Activated naive CD8-positive, alpha-beta T cell treated with anti-CD3 and anti-CD28 coated beads for 36 hours (primary cell): ENCODE measurements around the gene HOXB9. TPM values are rescaled to one million over a fixed set of nuclear protein-coding genes. Genes with fewer than 3 reads are reported as not detected.

Source experiments
- DNase-seq: peaks from one replicate; pipeline ENCODE4 v3.0.0; 2021
- H3K27ac Mint-ChIP-seq: one replicate; pipeline ENCODE4 v1.8.0; 2022; ENCODE audit warnings: mild to moderate bottlenecking, moderate library complexity, mixed read lengths
- H3K27me3 Mint-ChIP-seq: one replicate; pipeline ENCODE4 v1.8.0; 2022; ENCODE audit warnings: mild to moderate bottlenecking, mixed read lengths
- H3K36me3 Mint-ChIP-seq: one replicate; pipeline ENCODE4 v1.8.0; 2021; ENCODE audit warnings: mild to moderate bottlenecking, mixed read lengths
- H3K4me1 Mint-ChIP-seq: one replicate; pipeline ENCODE4 v1.8.0; 2021; ENCODE audit warnings: mixed read lengths
- H3K4me3 Mint-ChIP-seq: one replicate; pipeline ENCODE4 v1.8.0; 2022; ENCODE audit warnings: mild to moderate bottlenecking, moderate library complexity, mixed read lengths
- H3K9me3 Mint-ChIP-seq: one replicate; pipeline ENCODE4 v1.8.0; 2022; ENCODE audit warnings: mixed read lengths
- total RNA-seq, 2 experiments: library from RNA; stranded (reverse); gene quantifications; one replicate each; pipeline ENCODE4 v1.2.3, GENCODE V29; 2021

HOXB9 gene
- total RNA-seq, 2 experiments from 2014 or later, result 3.4 to 4.0 TPM

DNA sequence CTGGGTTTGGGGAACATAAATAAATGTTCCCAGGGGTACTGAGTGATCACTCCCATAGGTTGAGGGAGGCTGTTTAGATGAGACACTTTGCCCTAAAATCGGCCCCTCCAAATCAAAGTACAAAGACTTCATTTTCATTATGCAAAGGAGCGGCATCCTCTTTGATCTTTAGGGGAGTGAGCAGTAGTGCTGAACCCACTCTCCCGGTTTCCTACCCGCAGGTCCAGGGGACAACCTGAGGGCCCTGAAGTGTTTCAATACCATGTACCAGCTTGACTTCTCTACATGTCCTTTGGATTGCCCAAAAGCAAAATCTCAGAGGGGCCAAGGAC, 25.0 kb downstream of the HOXB9 start:
- no peak for DNase-seq
- Mint-ChIP-seq H3K4me3 (no peak overlapping the region), H3K27ac (no peak overlapping the region), H3K36me3 (no peaks in the 10 kb centered on the region), H3K27me3 (peaks cover 99% of the 10 kb centered on the region), H3K9me3 (no peaks in the 10 kb centered on the region), H3K4me1 (peaks cover 37% of the 10 kb centered on the region)

DNA sequence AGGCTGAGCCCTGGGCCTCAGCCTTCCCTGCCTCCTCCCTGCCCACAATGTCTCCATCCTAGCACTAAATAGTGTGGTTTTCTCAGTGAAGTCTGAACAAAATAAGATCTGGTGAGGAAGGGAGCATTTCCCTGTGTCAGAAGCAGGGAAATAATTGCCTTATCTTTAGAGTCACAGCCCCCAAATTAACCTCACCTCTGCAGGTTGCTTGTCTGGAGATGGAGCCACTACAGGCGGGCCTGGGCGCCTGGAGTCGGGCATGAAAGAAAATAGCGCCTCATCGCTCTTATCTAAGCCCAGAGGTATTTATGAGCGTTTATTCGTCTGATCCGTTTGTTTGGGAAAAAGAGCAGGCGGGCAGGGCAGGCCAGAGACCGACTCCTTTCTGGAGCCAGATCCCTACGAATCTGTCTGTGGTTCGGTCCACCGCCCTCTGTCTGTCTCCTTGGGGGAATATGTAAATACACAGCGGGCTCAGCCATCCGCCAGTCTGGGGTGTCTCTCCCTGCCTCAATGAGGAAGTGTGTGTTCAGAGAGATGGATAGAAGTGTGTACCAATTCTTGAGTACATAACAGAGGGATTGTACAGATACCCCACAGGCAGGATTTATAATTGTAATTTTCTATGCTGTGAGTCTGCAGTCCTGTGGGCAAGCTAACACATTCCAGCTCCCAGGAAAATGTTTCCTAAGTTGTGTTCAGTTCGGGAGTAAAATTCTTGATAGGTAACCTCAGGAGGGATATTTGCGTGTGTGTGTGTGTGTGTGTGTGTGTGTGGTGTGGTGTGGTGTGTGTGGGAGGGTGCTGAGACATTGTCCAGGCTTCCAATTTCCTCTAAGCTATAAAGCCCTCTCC, 25.7 kb downstream of the HOXB9 start:
- Mint-ChIP-seq H3K4me3 (no peak overlapping the region), H3K27ac (no peak overlapping the region), H3K9me3 (no peaks in the 10 kb centered on the region), H3K36me3 (no peaks in the 10 kb centered on the region), H3K4me1 (peaks cover 39% of the 10 kb centered on the region), H3K27me3 (peaks cover 99% of the 10 kb centered on the region)
- DNase-seq, result no peak

DNA sequence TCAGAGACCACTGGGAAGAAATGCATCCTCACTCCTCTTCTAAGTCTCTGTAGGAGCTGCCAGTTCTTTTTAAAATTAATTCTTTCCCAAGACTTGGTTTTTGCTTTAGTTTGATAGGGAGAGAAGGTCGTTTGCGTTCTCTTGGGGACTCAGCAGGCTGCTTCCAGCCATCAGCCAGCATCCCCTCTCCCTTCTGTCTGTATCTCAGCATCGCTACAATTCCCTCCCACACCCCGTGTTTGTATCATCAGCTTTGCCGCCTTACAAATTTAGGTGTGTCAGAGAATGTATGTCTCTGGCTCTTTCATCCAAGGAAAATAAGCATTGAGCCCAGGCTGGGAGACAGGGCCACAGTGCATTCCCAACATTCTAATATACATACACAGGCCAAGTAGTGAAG, 26.8 kb downstream of the HOXB9 start:
- Mint-ChIP-seq H3K36me3 (no peaks in the 10 kb centered on the region), H3K27me3 (peaks cover 98% of the 10 kb centered on the region), H3K27ac (no peak overlapping the region), H3K4me3 (no peak overlapping the region), H3K4me1 (peaks cover 33% of the 10 kb centered on the region), H3K9me3 (no peaks in the 10 kb centered on the region)
- DNase-seq, result no peak

DNA sequence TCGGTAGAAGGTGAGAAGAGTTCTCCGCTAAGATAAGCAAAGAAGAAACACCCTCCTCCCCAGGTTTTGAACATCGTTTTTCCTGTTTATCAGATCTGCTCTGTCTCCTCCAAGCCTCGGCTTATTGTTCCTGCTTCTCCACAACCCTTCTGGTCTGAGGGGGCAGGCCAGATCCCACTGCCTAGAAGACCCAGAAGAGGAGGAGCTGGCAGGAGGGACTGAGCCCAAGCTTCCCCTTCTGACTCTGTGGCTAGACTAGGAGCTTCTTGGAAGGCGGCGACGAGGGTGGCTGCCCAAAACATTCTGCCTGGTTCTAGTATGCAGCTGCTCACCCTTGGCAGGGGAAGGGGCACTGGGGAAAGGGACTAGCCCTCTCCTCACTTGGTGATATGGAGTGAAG, 27.4 kb downstream of the HOXB9 start:
- Mint-ChIP-seq H3K9me3 (no peaks in the 10 kb centered on the region), H3K27ac (no peak overlapping the region), H3K4me3 (no peak overlapping the region), H3K4me1 (peaks cover 32% of the 10 kb centered on the region), H3K36me3 (no peaks in the 10 kb centered on the region), H3K27me3 (peaks cover 98% of the 10 kb centered on the region)
- no peak for DNase-seq

DNA sequence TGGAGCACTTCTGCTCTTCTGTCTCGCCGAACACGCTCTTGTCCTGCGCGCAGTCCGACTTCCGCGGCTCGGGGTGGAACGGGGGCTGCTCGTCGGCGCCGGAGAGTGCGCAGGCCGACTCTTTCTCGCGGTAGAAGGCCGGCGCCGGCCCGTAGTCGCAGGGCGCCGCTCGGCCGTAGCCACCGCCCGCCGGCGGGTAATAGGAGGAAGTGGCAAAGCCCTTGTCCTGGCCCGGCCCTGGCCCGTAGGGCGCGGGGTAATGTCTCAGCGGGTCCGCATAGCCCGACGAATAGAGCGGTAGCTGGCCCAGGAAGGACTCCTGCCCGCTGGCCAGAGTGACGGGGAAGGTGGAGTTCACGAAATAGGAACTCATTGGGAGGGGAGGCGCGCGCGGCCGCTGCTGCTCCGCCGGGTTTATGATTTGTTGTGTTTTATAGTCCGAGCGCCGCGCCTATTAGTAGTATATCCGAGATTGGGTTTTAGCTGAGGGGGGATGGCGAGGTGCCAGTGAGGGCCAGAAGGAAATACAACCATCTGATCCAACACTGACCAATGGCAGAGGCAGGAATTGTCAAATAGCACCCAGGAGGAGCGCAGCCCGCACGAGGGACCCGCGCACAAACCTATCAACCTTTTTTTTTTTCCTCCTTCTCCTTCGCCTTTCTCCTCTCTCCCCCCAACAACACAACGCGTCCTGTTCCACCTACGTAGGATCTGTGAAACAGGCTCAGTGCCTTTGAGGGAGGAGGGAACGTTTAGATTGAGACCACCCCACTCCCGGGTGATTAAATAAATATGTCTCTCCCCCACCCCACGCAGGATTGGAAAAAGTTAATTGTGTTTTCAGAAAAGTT, 28.2 kb downstream of the HOXB9 start:
- DNase-seq, result no peak
- Mint-ChIP-seq H3K36me3 (no peaks in the 10 kb centered on the region), H3K9me3 (no peaks in the 10 kb centered on the region), H3K27me3 (peaks cover 98% of the 10 kb centered on the region), H3K4me1 (peaks cover 31% of the 10 kb centered on the region), H3K4me3 (peak overlapping the region; percentile 71), H3K27ac (no peak overlapping the region)

DNA sequence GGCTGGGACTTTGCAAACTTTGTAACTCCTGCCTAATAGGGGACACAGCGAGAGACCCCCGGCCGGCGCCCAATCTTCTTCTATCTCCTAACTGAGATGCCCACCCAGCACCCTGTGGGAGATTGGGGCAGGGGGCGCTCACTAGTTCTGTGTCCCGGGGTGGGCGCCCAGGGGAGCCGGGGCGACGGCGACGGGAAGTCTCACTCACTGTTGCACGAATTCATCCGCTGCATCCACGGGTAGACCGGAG, 28.7 kb downstream of the HOXB9 start:
- peaks cover 35% of the 10 kb centered on the region for H3K4me1 Mint-ChIP-seq
- peaks cover 98% of the 10 kb centered on the region for H3K27me3 Mint-ChIP-seq
- H3K36me3 Mint-ChIP-seq, result no peaks in the 10 kb centered on the region
- H3K9me3 Mint-ChIP-seq, result no peaks in the 10 kb centered on the region
- no peak overlapping the region for H3K27ac Mint-ChIP-seq
- no peak for DNase-seq
- peak overlapping the region; percentile 71 for H3K4me3 Mint-ChIP-seq

DNA sequence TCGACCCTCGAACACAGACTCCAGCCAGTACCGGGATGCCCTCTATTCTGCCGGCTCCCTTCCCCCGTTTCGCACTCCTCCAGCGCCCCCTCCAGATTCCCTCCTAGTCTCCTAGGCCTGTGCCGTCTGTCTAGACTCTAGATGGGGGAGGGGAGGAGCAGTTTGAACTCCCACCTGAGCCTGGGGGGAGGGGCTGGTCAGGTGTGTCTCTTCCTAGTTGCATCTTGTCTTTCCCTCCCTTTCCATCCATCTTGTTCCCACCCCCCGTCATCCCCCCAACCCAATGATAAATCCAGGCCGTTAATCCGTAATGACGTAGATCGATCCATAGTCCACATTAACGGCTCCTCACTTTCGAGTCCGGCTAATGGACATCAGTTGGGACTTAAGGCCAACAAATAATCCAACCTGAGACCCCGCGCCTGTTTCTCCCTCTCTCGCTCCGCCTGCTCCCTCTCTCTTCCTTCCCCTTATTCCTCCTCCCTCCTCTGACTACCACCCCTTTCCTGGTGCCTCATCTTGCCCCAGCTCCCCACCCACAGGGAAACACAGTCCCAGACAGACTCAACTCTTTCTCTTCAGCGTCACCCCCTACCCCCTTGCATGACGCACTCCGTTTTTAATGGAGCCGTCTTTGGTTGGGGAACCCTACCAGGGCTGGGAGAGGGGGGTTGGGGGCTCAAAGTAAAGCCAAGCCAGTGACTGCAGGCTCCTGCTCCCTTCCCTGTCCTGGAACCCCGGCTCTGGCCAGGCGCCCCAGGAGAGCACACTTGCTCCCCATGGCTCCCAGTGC, 29.2 kb downstream of the HOXB9 start:
- Mint-ChIP-seq H3K4me3 (peak overlapping the region; percentile 71), H3K27ac (no peak overlapping the region), H3K27me3 (peaks cover 99% of the 10 kb centered on the region), H3K36me3 (no peaks in the 10 kb centered on the region), H3K9me3 (no peaks in the 10 kb centered on the region), H3K4me1 (peaks cover 36% of the 10 kb centered on the region)
- DNase-seq, result no peak

DNA sequence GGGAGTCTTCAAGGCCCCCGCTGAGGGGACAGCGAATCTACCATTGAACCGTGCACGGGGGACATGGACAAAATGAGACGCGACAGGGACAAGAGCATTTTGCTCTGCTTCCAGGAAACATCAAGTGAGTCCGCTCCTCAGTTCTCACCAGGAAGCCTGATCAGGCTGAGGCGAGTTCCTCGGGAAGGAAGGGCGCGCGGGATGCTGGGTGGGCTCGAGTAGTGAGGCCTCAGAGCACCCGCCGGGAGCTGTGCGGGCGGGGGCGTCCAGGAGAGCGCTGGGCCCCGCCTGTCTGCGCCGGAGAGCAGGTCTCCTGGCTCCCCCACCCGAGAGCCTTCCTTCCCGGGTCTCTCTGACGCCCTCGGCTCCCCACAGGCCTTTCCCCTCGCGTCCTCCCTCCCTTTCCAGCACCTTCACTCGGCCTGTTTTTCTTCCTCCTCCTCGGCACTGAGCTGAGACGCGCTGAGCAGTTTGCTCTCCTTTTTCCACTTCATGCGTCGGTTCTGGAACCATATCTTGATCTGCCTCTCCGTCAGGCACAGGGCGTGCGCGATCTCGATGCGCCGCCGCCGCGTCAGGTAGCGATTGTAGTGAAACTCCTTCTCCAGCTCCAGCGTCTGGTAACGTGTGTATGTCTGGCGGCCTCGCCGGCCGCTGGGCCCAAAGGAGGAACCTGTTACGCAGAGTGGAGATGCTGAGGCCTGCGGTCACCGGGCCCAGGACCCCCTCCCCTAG, 30.0 kb downstream of the HOXB9 start:
- H3K4me3 Mint-ChIP-seq, result peak overlapping the region; percentile 71
- no peaks in the 10 kb centered on the region for H3K36me3 Mint-ChIP-seq
- peaks cover 99% of the 10 kb centered on the region for H3K27me3 Mint-ChIP-seq
- H3K4me1 Mint-ChIP-seq, result peaks cover 36% of the 10 kb centered on the region
- DNase-seq, result no peak
- no peak overlapping the region for H3K27ac Mint-ChIP-seq
- no peaks in the 10 kb centered on the region for H3K9me3 Mint-ChIP-seq

DNA sequence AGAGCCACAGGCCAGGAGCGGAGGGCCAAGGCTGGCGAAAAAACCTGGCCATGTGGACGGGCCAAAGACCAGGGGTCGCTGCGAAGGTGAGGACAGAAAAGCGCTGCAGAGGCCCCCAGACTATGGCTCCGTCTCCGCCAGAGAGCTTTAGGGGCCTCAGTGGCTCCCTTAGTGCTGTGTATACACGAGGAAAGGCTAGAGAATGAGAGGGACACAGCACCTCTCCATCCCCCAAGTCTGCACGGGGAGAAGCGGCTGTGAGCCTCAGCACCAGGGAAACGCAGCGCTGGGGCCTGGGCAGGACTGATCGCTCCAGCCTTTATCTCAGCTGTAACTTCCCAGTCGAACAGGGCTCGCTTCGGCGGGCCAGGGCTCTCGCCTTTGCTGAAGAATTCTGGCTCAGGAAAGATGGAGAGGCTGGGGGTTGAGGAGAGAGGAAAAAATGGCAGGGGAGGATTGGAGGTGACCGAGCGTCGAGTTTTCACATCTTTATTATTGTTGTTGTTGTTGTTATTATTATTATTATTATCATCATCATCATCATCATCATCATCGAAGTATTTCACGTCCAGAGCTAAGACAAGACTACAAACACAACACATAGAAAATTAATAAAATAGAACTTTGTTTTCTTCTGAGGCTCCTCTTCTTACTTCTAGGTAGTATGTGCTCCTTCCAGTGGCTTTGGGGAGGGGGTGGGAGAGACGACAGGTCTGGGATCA, 30.7 kb downstream of the HOXB9 start:
- peaks cover 98% of the 10 kb centered on the region for H3K27me3 Mint-ChIP-seq
- H3K4me1 Mint-ChIP-seq, result peaks cover 36% of the 10 kb centered on the region
- DNase-seq, result no peak
- no peak overlapping the region for H3K4me3 Mint-ChIP-seq
- H3K36me3 Mint-ChIP-seq, result no peaks in the 10 kb centered on the region
- no peak overlapping the region for H3K27ac Mint-ChIP-seq
- no peaks in the 10 kb centered on the region for H3K9me3 Mint-ChIP-seq

DNA sequence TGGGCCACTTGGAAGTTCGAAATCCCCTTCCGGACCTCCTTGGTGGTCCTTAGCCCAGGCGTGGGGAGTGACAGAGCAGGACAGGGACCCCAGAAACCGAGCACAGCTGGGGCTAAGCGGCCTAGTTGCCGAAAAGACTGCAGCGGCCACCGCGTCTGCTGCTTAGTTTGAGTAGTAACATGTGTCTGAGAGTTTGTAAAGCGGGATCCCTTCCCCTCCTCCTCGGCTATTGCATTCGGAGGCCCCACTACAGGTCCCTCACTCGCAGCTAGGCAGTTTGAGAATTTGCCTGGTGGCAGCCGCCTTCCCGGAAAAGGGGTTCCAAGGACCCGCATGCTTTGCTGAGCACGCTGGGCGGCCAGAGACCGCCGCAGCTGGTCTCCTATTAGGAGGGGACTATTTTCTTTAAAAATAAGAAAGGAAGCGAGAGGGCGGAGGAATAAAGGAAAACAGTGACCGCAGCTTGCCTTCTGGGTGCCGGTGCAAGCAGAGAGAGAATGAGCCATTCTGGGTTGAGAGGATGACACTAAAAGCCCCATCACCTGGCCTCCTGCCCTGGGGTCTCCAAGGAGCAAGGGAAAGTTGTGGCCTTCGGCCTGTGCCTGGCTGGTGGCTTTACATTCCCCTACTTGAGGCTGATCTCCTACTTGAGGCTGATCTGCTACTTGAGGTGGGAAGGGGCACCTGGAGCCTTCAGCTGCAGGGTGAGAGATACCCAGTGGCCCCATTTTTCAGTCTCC, 31.4 kb downstream of the HOXB9 start:
- H3K4me3 Mint-ChIP-seq, result no peak overlapping the region
- H3K4me1 Mint-ChIP-seq, result peaks cover 40% of the 10 kb centered on the region
- no peaks in the 10 kb centered on the region for H3K36me3 Mint-ChIP-seq
- no peaks in the 10 kb centered on the region for H3K9me3 Mint-ChIP-seq
- H3K27ac Mint-ChIP-seq, result no peak overlapping the region
- DNase-seq, result no peak
- peaks cover 98% of the 10 kb centered on the region for H3K27me3 Mint-ChIP-seq

DNA sequence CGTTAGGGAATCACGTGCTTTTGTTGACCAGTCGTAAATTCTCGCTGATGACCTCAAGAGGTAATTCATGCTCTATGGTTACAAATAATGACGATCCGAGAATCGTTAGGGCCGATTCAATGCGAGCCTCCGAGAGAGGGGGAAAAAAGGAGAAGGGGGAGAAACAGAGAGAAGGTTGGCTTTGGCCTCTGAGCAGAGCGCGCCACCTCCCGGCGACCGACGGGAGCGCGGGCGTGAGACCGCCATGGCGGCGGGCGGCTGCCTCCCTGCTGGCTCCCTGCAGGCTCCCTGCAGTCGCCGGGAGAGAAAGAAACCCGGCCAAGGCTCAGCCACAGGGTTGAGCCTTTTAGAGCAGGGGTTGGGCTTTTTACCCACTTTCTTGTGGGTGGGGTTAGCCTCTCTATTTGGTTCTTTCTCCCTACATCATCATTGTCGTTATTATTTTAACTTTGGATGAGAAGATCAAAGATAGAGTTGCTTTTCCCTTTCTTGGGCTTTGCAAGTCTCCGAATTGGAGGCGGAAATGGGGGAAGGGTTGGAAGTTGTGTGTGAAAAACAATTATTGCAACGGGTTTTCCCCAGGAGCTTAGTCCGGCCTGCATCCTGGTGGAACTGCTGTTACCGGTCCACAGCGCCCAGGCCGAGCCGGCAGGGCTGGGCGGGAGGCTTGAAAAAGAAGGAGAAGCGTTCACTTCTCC, 32.2 kb downstream of the HOXB9 start:
- peak overlapping the region; percentile 76 for H3K4me3 Mint-ChIP-seq
- peak; percentile 87 for DNase-seq
- no peaks in the 10 kb centered on the region for H3K9me3 Mint-ChIP-seq
- peaks cover 43% of the 10 kb centered on the region for H3K4me1 Mint-ChIP-seq
- H3K27me3 Mint-ChIP-seq, result peaks cover 98% of the 10 kb centered on the region
- no peak overlapping the region for H3K27ac Mint-ChIP-seq
- H3K36me3 Mint-ChIP-seq, result no peaks in the 10 kb centered on the region

DNA sequence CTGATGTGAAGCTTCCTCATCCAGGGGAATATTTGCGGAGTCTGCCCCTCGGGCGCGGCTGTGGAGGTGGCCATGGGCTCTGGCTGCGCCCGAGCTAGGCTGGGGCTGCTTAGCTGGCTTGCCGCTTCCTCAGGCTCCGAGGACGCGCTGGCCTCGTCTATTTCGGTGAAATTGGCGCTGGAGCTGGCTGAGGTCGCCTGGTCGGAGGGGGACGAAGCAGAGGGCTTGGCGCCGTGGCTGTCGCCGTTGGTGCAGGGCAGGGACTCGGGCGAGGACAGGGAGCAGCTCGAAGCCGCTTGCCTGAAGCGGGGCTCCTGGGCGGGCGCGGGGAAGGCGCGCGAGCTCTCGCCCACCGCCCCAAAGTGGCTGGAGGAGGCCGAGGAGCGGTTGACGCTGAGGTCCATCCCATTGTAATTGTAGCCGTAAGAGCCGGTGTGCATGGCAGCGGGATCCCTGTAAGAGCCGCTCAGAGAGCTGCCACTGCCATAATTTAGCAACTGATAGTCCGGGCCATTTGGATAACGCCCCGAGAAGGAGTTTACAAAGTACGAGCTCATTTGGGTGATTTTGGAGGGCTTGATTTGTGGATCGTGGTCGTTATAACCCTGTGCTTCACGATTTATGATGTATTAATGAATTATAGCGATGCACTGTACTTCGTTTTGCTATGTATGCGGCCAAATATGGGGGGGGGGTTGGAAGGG, 32.9 kb downstream of the HOXB9 start, which contains the start of gene HOXB5:
Gene HOXB5, minus strand, starts transcription at position 654 of the 704 bp plus-strand sequence. Its CDS starts 97 bp downstream, at position 557.
- peak within 1 kb of the TSS; percentile 76 for H3K4me3 Mint-ChIP-seq
- H3K27me3 Mint-ChIP-seq, result peaks cover 98% of the 10 kb centered on the region
- H3K4me1 Mint-ChIP-seq, result peaks cover 40% of the 10 kb centered on the region
- no peak within 1 kb of the TSS for H3K27ac Mint-ChIP-seq
- no peaks in the 10 kb centered on the region for H3K36me3 Mint-ChIP-seq
- no peaks in the 10 kb centered on the region for H3K9me3 Mint-ChIP-seq
- no peak for DNase-seq

DNA sequence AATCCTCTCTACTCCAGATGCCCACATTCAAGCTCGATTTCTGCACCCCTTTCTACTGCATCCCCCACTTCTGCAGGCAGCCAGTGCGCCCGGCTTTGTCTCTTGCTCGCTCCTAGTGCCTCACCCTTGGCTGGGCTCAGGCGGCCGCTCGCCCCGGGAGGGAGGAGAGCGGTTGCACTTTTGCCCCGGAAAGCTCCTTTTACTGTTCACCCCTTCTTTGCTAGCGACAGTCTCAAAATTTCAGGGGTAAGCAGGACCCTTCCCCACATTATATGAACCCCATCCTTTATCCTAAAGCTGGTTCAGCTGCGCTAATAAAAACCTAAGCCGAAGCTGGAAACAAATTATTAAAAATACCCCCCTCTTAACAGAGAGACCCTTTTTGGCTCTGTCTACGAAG, 33.6 kb downstream of the HOXB9 start:
- Mint-ChIP-seq H3K4me3 (peak overlapping the region; percentile 76), H3K9me3 (no peaks in the 10 kb centered on the region), H3K36me3 (no peaks in the 10 kb centered on the region), H3K4me1 (peaks cover 34% of the 10 kb centered on the region), H3K27me3 (peaks cover 98% of the 10 kb centered on the region), H3K27ac (no peak overlapping the region)
- no peak for DNase-seq
